OCI-LY7 (cell line): Measurements from ENCODE around the gene NOL3. TPM values are rescaled to one million over a fixed set of nuclear protein-coding genes. Genes with fewer than 3 reads are reported as not detected.

Experiments
- BruUV-seq: library from RNA; stranded (reverse); fragments of 400-500 nt; replicated peaks from 2 replicates; lab custom pipeline; 2021; lab: Mats Ljungman, UMichigan
- CTCF ChIA-PET: fragments of 300-600 bp; sonication (Branson Sonifier 250); formaldehyde crosslinking; loops from one replicate; lab custom pipeline; 2022; ENCODE audit warnings: antibody characterized with exemption; ENCODE audit not compliant: unreplicated experiment; lab: Charles Lee
- POLR2A ChIA-PET: fragments of 300-600 bp; sonication (Branson Sonifier 250); formaldehyde crosslinking; loops from one replicate; lab custom pipeline; 2022; ENCODE audit warnings: antibody characterized with exemption; lab: Charles Lee
- DNase-seq: peaks from one replicate; pipeline ENCODE4 v3.0.0-alpha.2; 2015; ENCODE audit warnings: low spot score
- H2AFZ ChIP-seq: fragments of 200-600 bp; sonication (generic), shearing (Covaris generic); 2 replicates; pipeline ENCODE4 v1.6.1; 2014; ENCODE audit warnings: mild to moderate bottlenecking, antibody characterized with exemption, low read length, moderate library complexity
- H3K27ac ChIP-seq: fragments of 200-600 bp; sonication (generic); 2 replicates; pipeline ENCODE4 v1.5.1; 2014; ENCODE audit warnings: mixed run types, low read depth, mild to moderate bottlenecking, moderate library complexity, low read length, inconsistent platforms; ENCODE audit not compliant: poor library complexity, severe bottlenecking
- H3K36me3 ChIP-seq: fragments of 200-600 bp; sonication (generic); 2 replicates; pipeline ENCODE4 v1.6.1; 2014; ENCODE audit warnings: mild to moderate bottlenecking, antibody characterized with exemption, low read length, moderate library complexity, mixed read lengths; ENCODE audit not compliant: insufficient read depth
- H3K4me1 ChIP-seq: fragments of 200-600 bp; sonication (generic); 2 replicates; pipeline ENCODE4 v1.5.1; 2014; ENCODE audit warnings: mild to moderate bottlenecking, low read length; ENCODE audit not compliant: insufficient read depth, poor library complexity, severe bottlenecking
- H3K4me2 ChIP-seq: fragments of 200-600 bp; sonication (generic); 2 replicates; pipeline ENCODE4 v1.6.1; 2014; ENCODE audit warnings: mild to moderate bottlenecking, low read length
- H3K4me3 ChIP-seq: fragments of 200-600 bp; sonication (generic); 2 replicates; pipeline ENCODE4 v1.5.1; 2014; ENCODE audit warnings: mild to moderate bottlenecking, low read depth, low read length; ENCODE audit not compliant: poor library complexity, severe bottlenecking
- H3K79me2 ChIP-seq: fragments of 200-600 bp; sonication (generic); 2 replicates; pipeline ENCODE4 v1.6.1; 2016; ENCODE audit warnings: low read depth, mild to moderate bottlenecking, low read length, moderate library complexity, mixed read lengths; ENCODE audit not compliant: insufficient read depth
- H3K9me2 ChIP-seq: fragments of 200-600 bp; sonication (generic); 2 replicates; pipeline ENCODE4 v1.6.1; 2016; ENCODE audit warnings: mild to moderate bottlenecking, low read length, mixed read lengths; ENCODE audit not compliant: insufficient read depth
- H3K9me3 ChIP-seq: fragments of 200-600 bp; sonication (generic); 2 replicates; pipeline ENCODE4 v1.6.1; 2014; ENCODE audit warnings: mild to moderate bottlenecking, mixed run types, low read length, mixed read lengths
- H4K20me1 ChIP-seq: fragments of 200-600 bp; sonication (generic); 2 replicates; pipeline ENCODE4 v1.6.1; 2014; ENCODE audit warnings: mild to moderate bottlenecking, antibody characterized with exemption, low read length, moderate library complexity, mixed read lengths; ENCODE audit not compliant: insufficient read depth
- EZH2phosphoT487 ChIP-seq: fragments of 200-600 bp; sonication (generic); IDR thresholded peaks from 2 replicates; pipeline ENCODE4 v1.6.1; 2018; ENCODE audit warnings: low read depth, borderline replicate concordance, mild to moderate bottlenecking, mixed run types, antibody characterized with exemption, low read length, moderate library complexity, mixed read lengths
- intact Hi-C: fragments of 100-400 bp; cut with micrococcal nuclease; formaldehyde crosslinking; loops from one replicate; pipeline ENCODE4 v1.10.0; 2022; ENCODE audit not compliant: unreplicated experiment
- total RNA-seq, 2 experiments: library from RNA; depleted of rRNA in 1 of 2; stranded (reverse); fragments of >200 nt in 1 of 2; shearing (Covaris generic) in 1 of 2; gene quantifications; 2 replicates each; pipeline ENCODE4 v1.2.3, GENCODE V29; 2014 to 2022
- TF ChIP-seq, protein P1 (sequence below): fragments of 200-600 bp; sonication (generic); conservative IDR thresholded peaks from 2 replicates; pipeline ENCODE4 v1.5.1; 2014; ENCODE audit warnings: mild to moderate bottlenecking, antibody characterized with exemption, low read length, moderate library complexity, mixed read lengths

Gene NOL3
- total RNA-seq, 2 experiments from 2014 or later: 2.2 to 4.4 TPM

DNA sequence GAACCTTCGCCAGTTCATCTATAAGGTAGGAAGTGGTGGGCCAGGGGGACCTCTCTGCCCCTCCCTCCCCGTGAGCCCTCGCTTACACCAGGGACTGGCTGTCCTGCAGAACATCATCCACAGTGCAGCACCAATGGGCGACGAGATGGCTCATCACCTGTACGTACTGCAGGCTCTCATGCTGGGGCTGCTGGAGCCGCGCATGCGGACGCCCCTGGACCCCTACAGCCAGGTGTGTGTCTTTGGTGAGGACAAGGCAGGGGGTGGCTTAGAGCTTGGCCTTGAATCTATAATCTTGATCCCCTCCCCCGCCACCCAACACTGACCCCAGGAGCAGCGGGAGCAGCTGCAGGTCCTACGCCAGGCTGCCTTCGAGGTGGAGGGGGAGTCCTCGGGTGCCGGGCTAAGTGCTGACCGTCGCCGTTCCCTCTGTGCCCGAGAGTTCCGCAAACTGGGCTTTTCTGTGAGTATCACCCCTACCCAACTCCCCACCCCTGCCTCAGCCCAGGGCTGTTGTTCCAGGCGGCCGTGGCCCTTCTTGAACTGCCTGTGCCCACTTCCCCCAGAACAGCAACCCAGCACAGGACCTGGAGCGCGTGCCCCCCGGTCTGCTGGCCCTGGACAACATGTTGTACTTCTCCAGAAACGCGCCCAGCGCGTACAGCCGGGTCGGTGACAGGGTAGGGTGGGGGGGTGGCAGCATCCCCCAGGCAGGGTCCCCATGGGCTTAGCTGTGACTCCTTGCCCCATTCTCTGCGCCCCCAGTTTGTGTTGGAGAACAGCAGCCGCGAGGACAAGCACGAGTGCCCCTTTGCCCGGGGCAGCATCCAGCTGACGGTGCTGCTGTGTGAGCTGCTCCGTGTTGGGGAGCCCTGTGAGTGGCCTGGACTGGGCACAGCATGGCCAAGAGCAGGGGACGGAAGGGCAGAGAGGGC is 31.3 kb downstream of the NOL3 start:
- Histone ChIP-seq H4K20me1 (no peaks in the 10 kb centered on the region), H3K4me1 (no peaks in the 10 kb centered on the region), H2AFZ (no peak overlapping the region), H3K27ac (no peak overlapping the region), H3K36me3 (peaks cover 74% of the 10 kb centered on the region), H3K9me3 (no peaks in the 10 kb centered on the region), H3K4me3 (no peak overlapping the region), H3K4me2 (no peak overlapping the region), H3K9me2 (no peaks in the 10 kb centered on the region), H3K79me2 (no peaks in the 10 kb centered on the region)
- intact Hi-C loops: no loop called here
- POLR2A ChIA-PET: no interaction called here
- CTCF ChIA-PET: interaction anchor here (0.6 kb wide), 1 partner anchor 97 kb away, joined by 3 read pairs; no protein-coding TSS in a partner anchor
- DNase-seq: no peak
- TF ChIP-seq EZH2phosphoT487: no peak
- TF ChIP-seq, protein P1, sequence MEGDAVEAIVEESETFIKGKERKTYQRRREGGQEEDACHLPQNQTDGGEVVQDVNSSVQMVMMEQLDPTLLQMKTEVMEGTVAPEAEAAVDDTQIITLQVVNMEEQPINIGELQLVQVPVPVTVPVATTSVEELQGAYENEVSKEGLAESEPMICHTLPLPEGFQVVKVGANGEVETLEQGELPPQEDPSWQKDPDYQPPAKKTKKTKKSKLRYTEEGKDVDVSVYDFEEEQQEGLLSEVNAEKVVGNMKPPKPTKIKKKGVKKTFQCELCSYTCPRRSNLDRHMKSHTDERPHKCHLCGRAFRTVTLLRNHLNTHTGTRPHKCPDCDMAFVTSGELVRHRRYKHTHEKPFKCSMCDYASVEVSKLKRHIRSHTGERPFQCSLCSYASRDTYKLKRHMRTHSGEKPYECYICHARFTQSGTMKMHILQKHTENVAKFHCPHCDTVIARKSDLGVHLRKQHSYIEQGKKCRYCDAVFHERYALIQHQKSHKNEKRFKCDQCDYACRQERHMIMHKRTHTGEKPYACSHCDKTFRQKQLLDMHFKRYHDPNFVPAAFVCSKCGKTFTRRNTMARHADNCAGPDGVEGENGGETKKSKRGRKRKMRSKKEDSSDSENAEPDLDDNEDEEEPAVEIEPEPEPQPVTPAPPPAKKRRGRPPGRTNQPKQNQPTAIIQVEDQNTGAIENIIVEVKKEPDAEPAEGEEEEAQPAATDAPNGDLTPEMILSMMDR: no peak
- no TSS peak for BruUV-seq

DNA sequence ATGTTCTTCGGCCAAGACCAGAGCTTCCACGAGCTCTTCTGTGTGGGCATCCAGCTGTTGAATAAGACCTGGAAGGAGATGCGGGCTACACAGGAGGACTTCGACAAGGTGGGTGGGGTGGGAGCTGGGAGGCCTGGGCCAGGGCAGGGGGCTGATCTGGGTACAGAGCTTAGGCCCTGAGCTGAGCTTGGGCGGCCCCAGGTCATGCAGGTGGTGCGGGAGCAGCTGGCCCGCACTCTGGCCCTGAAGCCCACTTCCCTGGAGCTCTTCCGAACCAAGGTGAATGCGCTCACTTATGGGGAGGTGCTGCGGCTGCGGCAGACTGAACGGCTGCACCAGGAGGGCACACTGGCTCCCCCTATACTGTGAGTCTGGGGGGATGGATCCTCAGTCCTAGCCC is 32.1 kb downstream of the NOL3 start:
- H3K36me3 ChIP-seq: peaks cover 67% of the 10 kb centered on the region
- H3K4me3 ChIP-seq: no peak overlapping the region
- CTCF ChIA-PET: interaction anchor here (0.5 to 0.6 kb wide), 2 partner anchors 32 to 98 kb away, joined by 3 read pairs; partner anchors contain the start of gene NOL3
- no peaks in the 10 kb centered on the region for H3K9me2 ChIP-seq
- TF ChIP-seq EZH2phosphoT487: no peak
- TF ChIP-seq, protein P1: no peak
- H2AFZ ChIP-seq: no peak overlapping the region
- H3K4me2 ChIP-seq: no peak overlapping the region
- intact Hi-C loops: no loop called here
- no TSS peak for BruUV-seq
- POLR2A ChIA-PET: no interaction called here
- no peaks in the 10 kb centered on the region for H3K9me3 ChIP-seq
- no peak for DNase-seq
- no peaks in the 10 kb centered on the region for H4K20me1 ChIP-seq
- no peaks in the 10 kb centered on the region for H3K4me1 ChIP-seq
- no peaks in the 10 kb centered on the region for H3K79me2 ChIP-seq
- no peak overlapping the region for H3K27ac ChIP-seq

DNA sequence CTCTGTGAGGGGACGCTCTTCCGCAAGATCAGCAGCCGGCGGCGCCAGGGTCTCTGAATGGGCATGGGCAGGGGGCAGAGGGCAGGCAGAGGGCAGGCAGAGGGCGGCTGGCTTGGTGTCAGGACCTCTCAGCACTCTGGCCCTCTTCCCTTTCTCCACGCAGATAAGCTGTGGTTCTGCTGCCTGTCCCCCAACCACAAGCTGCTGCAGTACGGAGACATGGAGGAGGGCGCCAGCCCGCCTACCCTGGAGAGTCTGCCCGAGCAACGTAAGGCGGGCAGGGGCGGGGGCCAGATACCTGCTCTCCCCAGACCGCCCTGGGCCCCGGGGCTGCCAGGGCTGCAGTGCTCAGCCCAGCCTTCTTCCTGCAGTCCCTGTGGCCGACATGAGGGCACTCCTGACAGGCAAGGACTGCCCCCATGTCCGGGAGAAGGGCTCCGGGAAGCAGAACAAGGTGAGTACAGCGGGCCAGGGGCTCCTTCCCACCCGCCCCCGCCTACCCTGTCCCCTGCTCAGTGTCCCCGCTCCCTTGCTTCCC is 32.7 kb downstream of the NOL3 start:
- no peak overlapping the region for H3K27ac ChIP-seq
- intact Hi-C loops: no loop called here
- no peak overlapping the region for H3K4me3 ChIP-seq
- no peaks in the 10 kb centered on the region for H3K9me3 ChIP-seq
- H3K79me2 ChIP-seq: no peaks in the 10 kb centered on the region
- BruUV-seq: no TSS peak
- no peaks in the 10 kb centered on the region for H3K4me1 ChIP-seq
- DNase-seq: no peak
- H3K36me3 ChIP-seq: peaks cover 61% of the 10 kb centered on the region
- no peaks in the 10 kb centered on the region for H4K20me1 ChIP-seq
- H3K9me2 ChIP-seq: no peaks in the 10 kb centered on the region
- TF ChIP-seq, protein P1: no peak
- no peak for TF ChIP-seq EZH2phosphoT487
- H3K4me2 ChIP-seq: no peak overlapping the region
- no peak overlapping the region for H2AFZ ChIP-seq
- CTCF ChIA-PET: no interaction called here
- POLR2A ChIA-PET: no interaction called here
